Mesothelial cell of epicardium (in vitro differentiated cells): ENCODE measurements around the gene PAM. TPM values are rescaled to one million over a fixed set of nuclear protein-coding genes. Genes with fewer than 3 reads are reported as not detected.

Source experiments
- DNase-seq, 2 experiments: peaks; one replicate each; pipeline ENCODE4 v3.0.0; 2021; ENCODE audit warnings: low spot score in 2 of 2; ENCODE audit not compliant: unreplicated experiment in 2 of 2
- H3K27ac Mint-ChIP-seq: 2 replicates; pipeline ENCODE4 v1.8.0; 2021; ENCODE audit warnings: mixed read lengths
- H3K27me3 Mint-ChIP-seq: 2 replicates; pipeline ENCODE4 v1.8.0; 2021; ENCODE audit warnings: low read depth, mixed read lengths
- H3K36me3 Mint-ChIP-seq: 2 replicates; pipeline ENCODE4 v1.8.0; 2021; ENCODE audit warnings: mixed read lengths
- H3K4me1 Mint-ChIP-seq: 2 replicates; pipeline ENCODE4 v1.8.0; 2021; ENCODE audit warnings: mixed read lengths
- H3K4me3 Mint-ChIP-seq: 2 replicates; pipeline ENCODE4 v1.8.0; 2021; ENCODE audit warnings: mild to moderate bottlenecking, moderate library complexity, mixed read lengths
- H3K9me3 Mint-ChIP-seq: 2 replicates; pipeline ENCODE4 v1.8.0; 2021; ENCODE audit warnings: mixed read lengths
- CTCF ChIP-seq: fragments of 200-600 bp; sonication (generic); IDR thresholded peaks from one replicate; pipeline ENCODE4 v1.5.0; 2021; ENCODE audit warnings: antibody characterized with exemption; ENCODE audit not compliant: unreplicated experiment
- total RNA-seq: library from RNA; stranded (reverse); gene quantifications from 3 replicates; pipeline ENCODE4 v1.2.1, GENCODE V29; 2021

Gene PAM
- total RNA-seq, 1 donor from 2014 or later: 94.3 TPM

GRCh38 chr5:102856389-102856777 lies 101.3 kb downstream of the PAM start:
- H3K4me1 Mint-ChIP-seq: peaks cover 10% of the 10 kb centered on the region

GRCh38 chr5:102857076-102857818 lies 102.1 kb downstream of the PAM start:
- no peak overlapping the region for H3K27ac Mint-ChIP-seq
- peaks cover 3% of the 10 kb centered on the region for H3K9me3 Mint-ChIP-seq
- H3K27me3 Mint-ChIP-seq: no peaks in the 10 kb centered on the region
- H3K4me1 Mint-ChIP-seq: peaks cover 10% of the 10 kb centered on the region
- no peak overlapping the region for H3K4me3 Mint-ChIP-seq
- DNase-seq: no peak
- TF ChIP-seq CTCF: no peak
- no peaks in the 10 kb centered on the region for H3K36me3 Mint-ChIP-seq

More at GRCh38 chr5:102856389-102856777, 101.3 kb downstream of the PAM start:
- TF ChIP-seq CTCF: no peak
- H3K27me3 Mint-ChIP-seq: no peaks in the 10 kb centered on the region
- no peaks in the 10 kb centered on the region for H3K36me3 Mint-ChIP-seq
- H3K9me3 Mint-ChIP-seq: peaks cover 3% of the 10 kb centered on the region
- H3K27ac Mint-ChIP-seq: no peak overlapping the region
- no peak for DNase-seq
- H3K4me3 Mint-ChIP-seq: no peak overlapping the region

GRCh38 chr5:102858221-102858620 lies 103.1 kb downstream of the PAM start:
- no peaks in the 10 kb centered on the region for H3K36me3 Mint-ChIP-seq
- peaks cover 10% of the 10 kb centered on the region for H3K4me1 Mint-ChIP-seq
- DNase-seq: no peak
- no peak overlapping the region for H3K4me3 Mint-ChIP-seq
- no peak overlapping the region for H3K27ac Mint-ChIP-seq
- no peaks in the 10 kb centered on the region for H3K27me3 Mint-ChIP-seq
- TF ChIP-seq CTCF: no peak
- peaks cover 3% of the 10 kb centered on the region for H3K9me3 Mint-ChIP-seq

- H3K36me3 Mint-ChIP-seq: no peaks in the 10 kb centered on the region
- no peak for DNase-seq
- no peak overlapping the region for H3K4me3 Mint-ChIP-seq
- peaks cover 3% of the 10 kb centered on the region for H3K9me3 Mint-ChIP-seq
- peaks cover 10% of the 10 kb centered on the region for H3K4me1 Mint-ChIP-seq
- no peaks in the 10 kb centered on the region for H3K27me3 Mint-ChIP-seq
- TF ChIP-seq CTCF: no peak
- H3K27ac Mint-ChIP-seq: no peak overlapping the region
These were observed 103.7 kb downstream of the PAM start for GRCh38 chr5:102858808-102859207.

GRCh38 chr5:102860035-102860434 lies 104.9 kb downstream of the PAM start:
- Mint-ChIP-seq H3K27me3 (no peaks in the 10 kb centered on the region), H3K4me1 (peaks cover 12% of the 10 kb centered on the region), H3K36me3 (no peaks in the 10 kb centered on the region), H3K4me3 (no peak overlapping the region), H3K27ac (no peak overlapping the region), H3K9me3 (peaks cover 3% of the 10 kb centered on the region)
- no peak for DNase-seq
- TF ChIP-seq CTCF: no peak
